HEK293 (cell line): ENCODE measurements around the gene SLC6A11.

Experiments
- CTCF ChIA-PET: fragments of 350-600 bp; formaldehyde crosslinking; extraction: SDS; loops from one replicate; lab custom pipeline; 2021; ENCODE audit warnings: antibody characterized with exemption; lab: Yijun Ruan, JAX
- POLR2A ChIA-PET: fragments of 300-600 bp; formaldehyde crosslinking; extraction: SDS; loops from one replicate; lab custom pipeline; 2020; ENCODE audit warnings: antibody characterized with exemption, inconsistent platforms; lab: Yijun Ruan, JAX
- H3K27ac ChIP-seq: fragments of 200-500 bp; sonication (Bioruptor generic); 2 replicates; pipeline ENCODE4 v1.5.1; 2014; ENCODE audit warnings: low read depth, low read length, control low read depth, inconsistent platforms; ENCODE audit errors: extremely low read depth
- H3K36me3 ChIP-seq, 2 experiments: fragments of 200-500 bp in 1 of 2; sonication (Bioruptor generic) in 1 of 2; 1 replicate in 1 of 2; 2 replicates in 1 of 2; pipeline ENCODE4 v1.5.1; 2014 to 2017; ENCODE audit warnings: inconsistent platforms in 2 of 2, low read length in 2 of 2; ENCODE audit not compliant: control insufficient read depth in 2 of 2, insufficient read depth in 1 of 2
- H3K4me1 ChIP-seq: fragments of 200-500 bp; sonication (Bioruptor generic); 2 replicates; pipeline ENCODE4 v1.5.1; 2014; ENCODE audit warnings: mild to moderate bottlenecking, low read length, inconsistent platforms; ENCODE audit not compliant: control insufficient read depth, insufficient read depth
- H3K4me3 ChIP-seq: 2 replicates; pipeline ENCODE4 v1.5.1; 2011; ENCODE audit warnings: low read depth, mild to moderate bottlenecking, control low read depth, low read length, moderate library complexity
- H3K9me3 ChIP-seq: fragments of 200-500 bp; sonication (Bioruptor generic); 2 replicates; pipeline ENCODE4 v1.5.1; 2014; ENCODE audit warnings: low read depth, low read length, inconsistent platforms; ENCODE audit not compliant: control insufficient read depth, insufficient read depth
- AEBP2 ChIP-seq: fragments of 450-650 bp; formaldehyde crosslinking; IDR thresholded peaks from 2 replicates; pipeline ENCODE4 v1.5.1; 2016; ENCODE audit warnings: missing biosample characterization, missing genetic modification characterization, borderline replicate concordance
- GLIS1 ChIP-seq: fragments of 450-650 bp; formaldehyde crosslinking; IDR thresholded peaks from 2 replicates; pipeline ENCODE4 v1.5.1; 2016; ENCODE audit warnings: missing biosample characterization, missing genetic modification characterization
- HOXA7 ChIP-seq: sonication (generic); formaldehyde crosslinking; IDR thresholded peaks from 2 replicates; pipeline ENCODE4 v1.8.1; 2022; ENCODE audit warnings: missing genetic modification reagents, borderline replicate concordance
- SP3 ChIP-seq: fragments of 450-650 bp; formaldehyde crosslinking; IDR thresholded peaks from 2 replicates; pipeline ENCODE4 v1.5.1; 2016; ENCODE audit warnings: missing biosample characterization, missing genetic modification characterization
- ZNF10 ChIP-seq: fragments of 450-650 bp; formaldehyde crosslinking; IDR thresholded peaks from 2 replicates; pipeline ENCODE4 v1.5.1; 2017; ENCODE audit warnings: missing biosample characterization, missing genetic modification characterization
- ZNF121 ChIP-seq: fragments of 450-650 bp; formaldehyde crosslinking; IDR thresholded peaks from 2 replicates; pipeline ENCODE4 v1.5.1; 2016; ENCODE audit warnings: missing biosample characterization, missing genetic modification characterization
- ZNF132 ChIP-seq: fragments of 450-650 bp; formaldehyde crosslinking; IDR thresholded peaks from 2 replicates; pipeline ENCODE4 v1.5.1; 2017; ENCODE audit warnings: missing biosample characterization, missing genetic modification characterization, borderline replicate concordance
- ZNF157 ChIP-seq: fragments of 450-650 bp; formaldehyde crosslinking; IDR thresholded peaks from 2 replicates; pipeline ENCODE4 v1.5.1; 2016; ENCODE audit warnings: missing biosample characterization, missing genetic modification characterization
- ZNF221 ChIP-seq: fragments of 450-650 bp; formaldehyde crosslinking; IDR thresholded peaks from 2 replicates; pipeline ENCODE4 v1.5.1; 2017; ENCODE audit warnings: missing biosample characterization, missing genetic modification characterization, borderline replicate concordance
- ZNF354C ChIP-seq: fragments of 450-650 bp; formaldehyde crosslinking; IDR thresholded peaks from 2 replicates; pipeline ENCODE4 v1.5.1; 2016; ENCODE audit warnings: missing biosample characterization, missing genetic modification characterization, low read depth, borderline replicate concordance
- ZNF394 ChIP-seq: fragments of 450-650 bp; formaldehyde crosslinking; IDR thresholded peaks from 2 replicates; pipeline ENCODE4 v1.5.1; 2016; ENCODE audit warnings: missing biosample characterization, missing genetic modification characterization, mild to moderate bottlenecking, moderate library complexity, borderline replicate concordance
- ZNF488 ChIP-seq: fragments of 450-650 bp; formaldehyde crosslinking; IDR thresholded peaks from 2 replicates; pipeline ENCODE4 v1.5.1; 2016; ENCODE audit warnings: missing biosample characterization, missing genetic modification characterization
- ZNF558 ChIP-seq: fragments of 450-650 bp; formaldehyde crosslinking; IDR thresholded peaks from 2 replicates; pipeline ENCODE4 v1.5.1; 2016; ENCODE audit warnings: missing biosample characterization, missing genetic modification characterization
- ZNF561 ChIP-seq: fragments of 450-650 bp; IDR thresholded peaks from 2 replicates; pipeline ENCODE4 v1.5.1; 2018; ENCODE audit warnings: missing biosample characterization, missing genetic modification characterization, borderline replicate concordance
- ZNF670 ChIP-seq: fragments of 450-650 bp; formaldehyde crosslinking; IDR thresholded peaks from 2 replicates; pipeline ENCODE4 v1.5.1; 2016; ENCODE audit warnings: missing biosample characterization, missing genetic modification characterization, low read depth
- ZNF704 ChIP-seq: fragments of 450-650 bp; formaldehyde crosslinking; IDR thresholded peaks from 2 replicates; pipeline ENCODE4 v1.5.1; 2016; ENCODE audit warnings: missing biosample characterization, missing genetic modification characterization
- ZNF843 ChIP-seq: fragments of 450-650 bp; formaldehyde crosslinking; IDR thresholded peaks from 2 replicates; pipeline ENCODE4 v1.5.1; 2016; ENCODE audit warnings: missing biosample characterization, missing genetic modification characterization

Gene SLC6A11

GRCh38 chr3:10927551-10927950 is 111.5 kb downstream of the SLC6A11 start:
- Histone ChIP-seq H3K9me3 (no peaks in the 10 kb centered on the region), H3K4me1 (no peaks in the 10 kb centered on the region), H3K36me3 (no peaks in the 10 kb centered on the region), H3K4me3 (no peak overlapping the region), H3K27ac (no peak overlapping the region)
- POLR2A ChIA-PET: no interaction called here
- CTCF ChIA-PET: no interaction called here
- TF ChIP-seq ZNF558 (no peak), ZNF394 (tag by site-specific recombination) (no peak), ZNF157 (tag by site-specific recombination) (no peak), AEBP2 (tag by site-specific recombination) (no peak), ZNF561 (tag by site-specific recombination) (no peak), ZNF121 (tag by site-specific recombination) (no peak), ZNF10 (tag by site-specific recombination) (no peak)

- Histone ChIP-seq H3K9me3 (no peaks in the 10 kb centered on the region), H3K36me3 (no peaks in the 10 kb centered on the region), H3K27ac (no peak overlapping the region), H3K4me1 (no peaks in the 10 kb centered on the region), H3K4me3 (no peak overlapping the region)
- ChIA-PET CTCF (no interaction called here), POLR2A (no interaction called here)
- no peak for TF ChIP-seq SP3 (tag by site-specific recombination)
Observed at GRCh38 chr3:10928407-10928960, 112.5 kb downstream of the SLC6A11 start.

- H3K4me3 ChIP-seq: no peak overlapping the region
- H3K9me3 ChIP-seq: no peaks in the 10 kb centered on the region
- no peak for TF ChIP-seq GLIS1 (tag by site-specific recombination)
- TF ChIP-seq ZNF670 (tag by site-specific recombination): no peak
- TF ChIP-seq, all 188 proteins: peak for 0
- no peak overlapping the region for H3K27ac ChIP-seq
- POLR2A ChIA-PET: no interaction called here
- CTCF ChIA-PET: no interaction called here
- no peaks in the 10 kb centered on the region for H3K4me1 ChIP-seq
- no peaks in the 10 kb centered on the region for H3K36me3 ChIP-seq
Observed at GRCh38 chr3:10928961-10929471, 113.0 kb downstream of the SLC6A11 start.

GRCh38 chr3:10929978-10930665 is 114.1 kb downstream of the SLC6A11 start:
- TF ChIP-seq HOXA7 (CRISPR knock-in tag): no peak
- no peak for TF ChIP-seq ZNF488
- TF ChIP-seq ZNF221 (tag by site-specific recombination): no peak
- TF ChIP-seq ZNF354C: no peak
- TF ChIP-seq ZNF132 (tag by site-specific recombination): no peak
- TF ChIP-seq ZNF843 (tag by site-specific recombination): no peak
- no peak for TF ChIP-seq ZNF704
- ChIA-PET CTCF (no interaction called here), POLR2A (no interaction called here)

More at GRCh38 chr3:10929978-10930665, 114.1 kb downstream of the SLC6A11 start:
- Histone ChIP-seq H3K9me3 (no peaks in the 10 kb centered on the region), H3K27ac (no peak overlapping the region), H3K36me3 (no peaks in the 10 kb centered on the region), H3K4me3 (no peak overlapping the region), H3K4me1 (no peaks in the 10 kb centered on the region)
